Cerebellar nuclear complex (tissue), 1 donor: Measurements from ENCODE around the gene KCNQ1.

ENCODE experiments used
- DNase-seq, 2 experiments: peaks; one replicate each; lab custom pipeline; 2025; lab: John Stamatoyannopoulos, UW

KCNQ1 gene

DNA sequence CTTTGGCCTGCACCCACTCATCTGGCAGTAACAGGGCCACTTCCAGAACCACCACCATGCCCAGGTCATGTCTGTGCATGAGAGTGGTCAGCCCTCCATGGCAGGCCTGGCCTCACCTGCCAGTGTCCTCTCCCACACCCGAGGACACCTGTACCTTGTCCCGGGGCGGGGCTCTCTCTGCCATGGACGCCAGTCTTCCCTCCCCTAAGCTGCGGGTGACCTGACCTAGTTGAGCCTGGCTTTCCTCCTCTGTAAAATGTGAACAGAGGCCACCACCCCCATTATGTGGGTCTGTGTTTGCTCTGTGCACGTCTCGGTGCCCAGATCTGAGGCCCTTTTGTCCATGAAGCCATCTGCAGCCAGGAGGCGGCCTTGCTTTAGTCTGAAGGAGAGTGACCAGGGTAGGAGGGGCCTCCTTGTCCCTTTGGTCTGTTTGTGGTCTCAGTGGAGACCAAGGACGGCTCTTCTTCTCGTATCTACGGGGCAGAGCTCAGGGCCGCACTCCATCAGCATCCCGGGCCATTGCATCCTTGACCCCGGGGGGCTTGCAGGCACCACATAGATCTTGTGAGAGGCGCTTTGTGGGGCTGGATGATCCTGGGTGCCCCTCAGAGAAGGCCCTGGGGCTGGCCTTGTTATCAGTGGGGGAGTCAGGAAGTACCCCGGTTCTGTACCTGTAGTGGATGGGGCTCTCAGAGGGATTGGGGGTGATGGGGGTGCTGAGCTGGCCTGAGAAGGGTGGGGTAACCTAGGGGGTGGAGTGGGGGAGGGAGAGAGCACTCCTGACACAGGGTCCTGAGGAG, 121.6 kb downstream of the KCNQ1 start:
- DNase-seq = no peak

DNA sequence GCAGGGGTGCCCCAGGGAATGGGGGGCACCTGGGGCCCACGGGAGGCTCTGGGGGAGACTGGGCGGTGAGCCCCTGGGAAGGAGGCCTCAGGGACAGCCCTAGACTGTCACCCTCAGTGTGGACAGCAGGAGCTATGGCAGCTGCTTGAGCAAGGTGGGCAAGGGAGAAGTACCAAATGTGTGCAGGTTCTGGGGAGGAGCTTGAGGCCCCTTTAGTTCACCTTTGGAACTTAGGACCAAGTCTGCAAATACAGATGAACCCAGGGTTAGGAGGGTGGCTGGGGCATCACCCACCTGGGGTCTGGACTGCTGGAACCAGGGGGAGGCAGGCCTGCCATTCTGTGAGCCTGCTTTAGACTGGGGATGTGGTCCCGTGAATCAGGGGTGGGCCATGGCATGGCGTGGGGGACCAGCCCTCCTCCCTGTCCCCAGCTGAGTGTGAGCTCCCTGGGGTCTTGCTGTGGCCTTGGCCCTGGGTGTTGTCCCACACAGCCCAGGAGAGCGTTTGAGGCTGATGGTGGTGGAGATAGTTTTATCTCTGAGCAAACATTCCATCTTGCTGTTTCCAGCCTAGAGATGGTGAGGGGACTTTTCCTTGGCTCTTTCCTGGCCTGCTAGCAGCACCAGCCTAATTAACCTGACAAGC, 122.3 kb downstream of the KCNQ1 start:
- no peak for DNase-seq

DNA sequence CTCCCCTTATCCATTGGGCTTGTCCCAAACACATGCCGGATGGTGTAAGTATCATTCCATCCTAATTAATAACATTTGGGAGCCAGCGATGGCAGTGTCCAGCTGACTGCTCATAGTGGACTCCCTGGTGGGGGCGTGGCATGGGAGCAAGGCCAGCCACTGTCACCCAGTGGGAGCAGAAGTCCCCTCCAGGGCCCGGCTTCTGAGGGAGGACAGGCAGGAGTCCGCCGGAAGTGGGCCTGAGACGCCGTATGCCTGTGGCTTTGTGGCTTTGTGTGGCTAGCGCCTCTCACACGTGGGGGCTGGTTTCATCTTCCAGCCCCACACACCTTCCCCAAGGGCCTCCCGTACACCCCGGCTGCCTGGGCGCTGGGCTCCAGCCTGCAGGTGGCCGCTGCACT, 124.5 kb downstream of the KCNQ1 start:
- DNase-seq = no peak

DNA sequence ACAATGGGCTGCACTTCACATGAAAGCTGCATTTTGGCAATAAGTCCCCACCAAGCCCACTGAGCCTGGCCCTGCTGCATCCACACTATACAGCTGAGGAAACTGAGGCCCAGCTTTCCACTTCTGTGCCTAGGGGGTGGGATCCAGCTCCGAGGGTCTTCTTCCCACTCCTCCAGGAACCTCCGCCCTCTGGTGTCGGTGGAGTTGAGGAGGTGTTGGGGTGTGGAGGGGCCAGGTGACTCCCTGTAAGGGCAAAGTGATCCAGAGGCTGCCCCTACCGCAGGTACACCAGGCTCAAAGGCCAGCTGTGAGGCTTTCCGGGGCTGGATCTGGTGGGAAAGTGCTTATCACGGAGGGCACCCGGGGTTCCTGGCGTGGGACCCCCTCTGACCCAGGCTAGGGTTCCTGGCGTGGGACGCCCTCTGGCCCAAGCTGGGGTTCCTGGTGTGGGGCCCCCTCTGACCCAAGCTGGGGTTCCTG, 125.0 kb downstream of the KCNQ1 start:
- DNase-seq = no peak

DNA sequence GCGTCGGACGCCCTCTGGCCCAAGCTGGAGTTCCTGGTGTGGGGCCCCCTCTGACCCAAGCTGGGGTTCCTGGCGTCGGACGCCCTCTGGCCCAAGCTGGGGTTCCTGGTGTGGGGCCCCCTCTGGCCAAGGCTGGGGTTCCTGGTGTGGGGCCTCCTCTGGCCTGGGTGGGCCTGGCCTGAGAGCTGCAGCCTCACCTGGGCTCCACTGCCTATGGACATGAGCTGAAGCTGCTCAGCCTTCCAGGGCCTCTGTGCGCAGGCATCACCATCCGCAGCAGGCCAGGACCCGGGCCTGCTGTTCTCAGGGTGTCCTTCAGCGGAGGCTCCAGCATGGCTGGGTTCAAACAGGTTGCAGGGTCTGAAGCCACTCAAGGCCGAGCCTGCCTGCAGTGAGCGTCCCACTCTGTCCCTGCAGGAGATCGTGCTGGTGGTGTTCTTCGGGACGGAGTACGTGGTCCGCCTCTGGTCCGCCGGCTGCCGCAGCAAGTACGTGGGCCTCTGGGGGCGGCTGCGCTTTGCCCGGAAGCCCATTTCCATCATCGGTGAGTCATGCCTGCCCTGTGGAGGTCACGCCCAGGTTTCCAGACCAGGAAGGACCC, 125.5 kb downstream of the KCNQ1 start:
- DNase-seq = no peak

- DNase-seq = no peak
Measured at GRCh38 chr11:2570841-2571597, 126.2 kb downstream of the KCNQ1 start.

DNA sequence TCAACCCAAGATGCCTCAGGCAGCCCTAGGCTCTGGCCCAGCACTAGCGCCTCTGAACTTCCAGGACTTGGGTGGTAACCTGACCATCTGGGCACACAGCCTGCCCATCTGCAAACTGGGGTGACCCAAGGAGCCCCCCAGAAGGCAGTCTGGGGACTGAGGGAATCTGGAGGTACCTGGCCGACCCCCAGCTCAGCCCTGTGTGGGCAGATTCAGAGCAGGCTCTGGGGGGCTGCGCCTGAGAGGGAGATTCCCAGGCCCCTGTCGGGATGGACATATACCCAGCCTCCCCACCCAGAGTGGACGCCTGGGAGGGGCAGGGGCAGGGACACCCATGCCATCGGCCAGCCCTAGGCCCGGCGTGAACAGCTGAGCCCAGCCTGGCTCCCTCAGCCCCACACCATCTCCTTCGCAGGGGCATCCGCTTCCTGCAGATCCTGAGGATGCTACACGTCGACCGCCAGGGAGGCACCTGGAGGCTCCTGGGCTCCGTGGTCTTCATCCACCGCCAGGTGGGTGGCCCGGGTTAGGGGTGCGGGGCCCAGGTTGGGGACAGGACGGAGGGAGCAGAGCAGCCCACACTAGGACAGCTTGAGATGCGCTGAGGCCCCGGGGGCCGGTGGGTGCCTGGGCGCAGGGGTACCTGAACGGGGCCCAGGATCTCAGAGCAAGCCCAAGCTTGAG, 126.9 kb downstream of the KCNQ1 start:
- no peak for DNase-seq

DNA sequence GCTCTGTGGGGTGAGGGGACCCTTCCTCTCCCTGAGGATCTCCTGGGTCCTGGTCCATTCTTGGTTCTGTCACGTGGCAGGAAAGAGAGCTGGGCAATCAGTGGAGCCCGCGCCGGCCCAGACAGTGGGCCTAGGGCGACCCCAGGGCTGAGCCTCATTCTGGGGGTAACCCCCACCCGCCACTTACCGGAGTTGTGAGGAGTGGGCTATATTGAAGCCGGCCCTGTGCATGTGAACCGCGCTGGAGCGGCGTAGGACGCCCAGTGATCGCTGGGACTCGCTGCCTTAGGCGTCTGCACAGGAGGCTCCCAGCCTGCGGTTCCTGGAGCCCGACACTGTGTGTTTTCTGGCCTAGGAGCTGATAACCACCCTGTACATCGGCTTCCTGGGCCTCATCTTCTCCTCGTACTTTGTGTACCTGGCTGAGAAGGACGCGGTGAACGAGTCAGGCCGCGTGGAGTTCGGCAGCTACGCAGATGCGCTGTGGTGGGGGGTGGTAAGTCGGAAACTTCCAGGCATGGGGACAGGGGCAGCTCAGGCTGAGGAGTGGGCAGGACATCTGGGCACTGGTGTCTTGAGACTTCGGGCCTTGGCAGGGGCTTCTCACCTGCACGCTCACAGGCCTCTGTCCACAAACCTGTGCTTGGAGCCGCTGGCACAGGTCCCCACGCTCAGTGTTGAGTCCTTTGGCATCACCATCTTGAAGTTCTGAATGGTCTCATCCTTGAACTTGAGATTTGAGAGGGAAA, 127.9 kb downstream of the KCNQ1 start:
- no peak for DNase-seq

- no peak for DNase-seq
Measured at GRCh38 chr11:2573240-2574042, 128.6 kb downstream of the KCNQ1 start.

DNA sequence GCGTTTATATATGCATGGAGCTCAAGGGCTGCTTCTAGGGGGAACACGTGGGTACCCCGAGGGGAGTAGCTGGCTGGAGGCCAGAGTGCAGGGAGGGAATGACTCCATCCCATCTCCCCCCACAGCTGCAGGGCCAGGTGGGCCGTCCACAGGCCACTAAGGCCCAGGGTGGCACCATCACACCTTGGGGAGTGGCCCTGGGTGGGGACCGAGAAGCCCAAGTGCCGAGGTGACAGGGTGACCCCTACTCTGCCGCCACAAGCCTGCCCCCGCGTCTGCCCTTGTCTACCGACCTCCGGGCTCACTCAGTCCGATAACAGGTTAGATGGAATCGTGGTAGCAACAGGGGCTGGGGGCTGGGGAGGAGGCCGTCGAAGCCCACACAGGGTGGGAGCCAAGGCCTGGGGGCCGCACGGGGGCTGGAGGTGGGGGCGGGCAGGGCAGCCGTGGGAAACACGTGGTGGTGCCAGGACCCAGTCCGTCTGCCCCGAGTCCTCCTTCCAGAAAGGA, 129.3 kb downstream of the KCNQ1 start:
- no peak for DNase-seq

DNA sequence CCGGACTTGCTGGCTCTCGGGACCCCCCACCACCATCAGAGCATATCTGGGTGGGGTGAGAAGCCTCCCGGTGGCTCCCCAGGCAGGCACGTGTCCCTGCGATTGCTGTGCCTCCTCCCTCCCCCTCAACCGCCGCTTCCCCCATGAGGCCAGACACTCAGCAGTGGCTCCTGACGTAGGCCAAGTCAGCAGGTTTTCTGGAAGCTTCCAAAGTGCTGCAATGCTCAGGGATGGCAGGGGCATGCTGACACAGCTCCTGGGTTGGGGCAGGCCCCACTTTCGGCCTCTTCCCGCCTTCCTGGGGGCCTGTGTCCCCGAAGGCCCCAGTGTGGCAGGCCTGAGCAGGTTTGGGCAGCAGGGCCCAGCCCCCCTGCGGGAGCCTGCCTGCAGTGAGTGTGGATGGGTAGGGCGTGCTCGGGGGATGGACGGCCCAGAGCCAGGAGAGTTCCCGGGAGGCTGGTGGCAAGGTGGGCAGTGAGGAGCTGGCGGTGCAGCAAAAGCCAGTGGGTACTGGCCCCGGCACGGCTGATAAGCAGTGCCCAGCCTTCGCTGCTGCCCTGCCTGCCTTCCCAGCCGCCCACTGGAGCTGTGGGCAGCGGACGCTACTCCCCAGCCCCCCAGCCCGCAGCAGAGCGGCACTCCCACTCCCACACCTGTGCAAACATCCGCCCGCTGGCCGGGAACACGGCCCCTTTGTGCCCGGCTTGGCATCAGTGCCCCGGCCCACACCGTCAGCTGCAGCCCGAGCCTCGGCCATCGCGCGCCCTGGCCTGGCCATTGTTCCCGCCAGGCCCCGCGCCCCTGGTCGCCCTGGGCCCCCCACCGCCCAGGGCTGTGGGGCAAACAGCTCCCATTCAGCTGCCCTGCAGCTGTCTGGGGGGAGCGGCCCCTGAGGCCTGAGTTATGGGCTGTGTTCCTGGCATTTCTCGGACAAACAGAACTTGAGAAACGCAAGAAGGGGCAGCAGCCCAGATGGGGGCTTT, 130.0 kb downstream of the KCNQ1 start:
- no peak for DNase-seq

DNA sequence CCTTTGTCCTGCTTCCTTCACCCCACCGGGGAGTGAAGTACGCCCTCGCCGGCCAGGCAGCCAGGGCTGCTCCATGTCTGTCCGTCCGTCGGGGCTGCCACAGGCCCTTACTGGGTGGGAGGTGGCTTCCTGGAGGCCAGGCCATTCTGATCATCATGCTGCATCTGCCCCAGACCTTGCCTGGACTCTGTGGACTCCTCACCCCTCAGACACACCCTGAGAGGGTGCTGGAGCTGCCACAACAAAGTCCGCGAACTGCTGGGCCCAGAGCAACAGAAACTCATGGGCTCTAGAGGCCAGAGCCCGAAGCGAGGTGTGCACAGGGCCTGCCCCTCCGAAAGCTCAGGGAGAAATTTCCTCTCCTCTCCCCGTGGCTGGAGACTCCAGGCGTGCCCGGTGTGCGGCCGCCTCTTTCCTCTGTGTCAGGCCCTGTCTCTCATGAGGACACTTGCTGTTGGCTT, 130.8 kb downstream of the KCNQ1 start:
- DNase-seq = no peak

DNA sequence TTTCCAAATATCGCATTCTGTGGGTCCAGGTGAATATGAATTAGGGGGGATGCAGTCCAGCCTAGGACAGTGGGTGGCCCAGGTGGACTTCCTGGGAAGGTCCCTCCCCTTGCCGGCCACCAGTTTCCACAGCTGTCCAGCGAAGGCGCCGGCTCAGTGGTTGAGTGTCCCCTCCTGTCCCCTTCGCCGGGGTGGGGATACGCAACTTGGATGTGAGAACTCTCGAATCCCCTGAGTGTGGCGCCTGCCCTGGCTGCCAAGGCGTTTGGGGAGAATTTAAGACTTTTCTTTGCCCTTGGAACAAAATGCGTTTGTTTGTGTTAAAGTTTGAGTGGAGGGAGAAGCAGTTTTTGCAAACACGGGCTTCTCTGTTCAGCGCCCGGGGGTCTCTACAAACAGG, 131.3 kb downstream of the KCNQ1 start:
- DNase-seq = no peak

- no peak for DNase-seq
Measured at GRCh38 chr11:2576549-2576948, 131.7 kb downstream of the KCNQ1 start.

DNA sequence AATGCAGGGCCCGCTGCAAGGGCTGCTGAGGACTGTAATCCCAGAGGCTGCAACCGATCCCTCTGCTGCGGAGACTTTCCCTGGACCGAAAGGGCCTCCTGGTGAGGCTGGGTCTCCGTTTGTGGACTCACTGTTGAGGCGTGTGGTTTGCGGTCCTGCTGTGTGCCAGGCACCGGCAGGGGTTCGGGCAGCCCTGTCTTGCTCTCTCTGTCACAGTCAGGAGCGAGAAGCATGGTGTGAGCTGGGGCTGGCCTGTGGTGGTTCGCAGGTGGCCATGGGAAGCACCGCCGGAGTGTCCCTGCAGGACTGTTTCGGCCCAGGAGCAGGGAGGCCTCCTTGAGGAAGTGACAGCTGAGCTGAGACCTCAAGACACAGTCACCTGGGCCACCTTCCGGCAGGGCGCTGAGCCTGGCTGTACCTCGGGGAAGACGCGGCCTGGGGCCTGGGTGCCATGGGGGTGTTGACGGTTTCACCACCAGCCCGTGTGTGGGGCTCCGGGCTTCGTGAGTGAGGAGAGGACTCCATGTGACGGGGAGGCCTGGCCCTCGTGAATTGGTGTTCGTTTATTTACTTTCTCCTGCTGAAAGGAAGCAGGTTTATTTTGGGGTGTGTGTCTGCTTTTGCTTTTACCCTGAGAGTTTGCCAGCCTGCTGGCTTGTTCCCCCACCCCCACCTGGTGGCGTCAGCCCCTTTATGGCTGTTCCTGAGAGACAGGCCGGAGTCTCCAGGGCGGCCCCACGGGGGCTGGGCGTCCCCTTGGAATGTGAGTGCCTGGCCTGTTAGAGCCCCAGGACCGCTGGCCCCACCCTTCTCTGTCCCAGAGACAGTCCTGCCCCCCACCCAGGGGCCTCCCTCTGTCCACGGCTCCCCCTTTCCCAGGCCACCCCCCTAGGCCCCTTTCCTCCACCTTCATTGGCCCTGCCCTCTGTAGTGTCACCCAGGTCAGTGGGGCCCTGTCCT, 132.5 kb downstream of the KCNQ1 start:
- no peak for DNase-seq

DNA sequence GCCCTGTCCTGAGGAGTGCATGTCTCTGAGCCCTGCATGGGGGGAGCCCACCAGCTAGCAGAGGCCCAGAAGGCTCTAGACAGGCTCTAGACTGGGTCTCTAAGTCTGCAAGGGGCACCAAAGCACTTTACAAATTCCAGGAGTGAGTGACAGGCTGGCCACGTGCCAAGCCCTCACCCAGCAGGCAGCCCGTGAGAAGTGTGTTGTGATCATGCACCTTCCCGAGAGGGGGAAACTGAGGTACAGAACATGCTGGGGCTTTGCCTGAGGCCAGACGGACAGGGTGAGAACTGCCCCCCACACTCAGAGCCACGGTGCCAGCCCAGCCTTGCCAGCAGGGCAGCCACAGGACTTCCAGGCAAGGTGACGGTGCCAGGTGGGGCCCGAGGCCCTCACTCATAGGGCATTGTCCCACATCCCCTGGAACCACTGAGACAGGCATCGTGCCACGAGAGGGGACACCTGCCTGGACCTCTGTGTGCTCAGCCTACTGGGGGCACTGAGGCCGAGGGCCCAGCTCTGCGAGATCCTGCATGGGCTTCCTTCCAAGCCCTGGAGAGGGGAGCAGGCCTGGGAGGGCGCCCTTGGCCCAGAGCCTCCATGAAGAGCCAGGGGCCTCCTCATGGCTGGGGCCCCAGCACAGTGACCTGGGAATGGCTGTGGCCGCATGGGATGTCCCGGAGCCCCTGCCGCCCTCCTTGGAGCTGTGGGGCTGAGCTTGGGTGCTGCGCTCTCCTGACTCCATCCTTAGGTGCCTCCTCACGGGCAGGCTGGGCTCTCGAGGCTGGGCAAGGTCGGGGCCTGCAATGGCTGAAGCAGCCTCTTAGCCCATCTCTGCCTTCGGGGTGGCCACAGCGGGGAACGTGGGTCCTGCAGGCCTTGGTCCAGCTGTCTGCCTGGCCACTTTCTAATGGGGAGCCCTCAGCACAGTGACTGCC, 133.5 kb downstream of the KCNQ1 start:
- DNase-seq = no peak
